ES-I3 (cell line): ENCODE data around the gene S100A13.
"Not testable (repeated sequence)": the region's sequence is repeated elsewhere in the genome, so short reads cannot be mapped to it uniquely, and the experiment has no call there.

Experiments
- H3K36me3 ChIP-seq: 2 replicates; pipeline ENCODE4 v1.6.1; 2013; ENCODE audit warnings: mild to moderate bottlenecking, low read length, control low read depth, moderate library complexity; ENCODE audit not compliant: insufficient read depth
- H3K4me1 ChIP-seq: 2 replicates; pipeline ENCODE4 v1.6.1; 2013; ENCODE audit warnings: mild to moderate bottlenecking, control low read depth, low read length; ENCODE audit not compliant: insufficient read depth
- H3K9ac ChIP-seq: 2 replicates; pipeline ENCODE4 v1.6.1; 2013; ENCODE audit warnings: low read depth, mild to moderate bottlenecking, low read length, moderate library complexity
- H3K9me3 ChIP-seq: 2 replicates; pipeline ENCODE4 v1.6.1; 2013; ENCODE audit warnings: mild to moderate bottlenecking, low read length, moderate library complexity; ENCODE audit not compliant: control insufficient read depth, insufficient read depth

The S100A13 gene

GRCh38 chr1:153658400-153659174 lies 31.3 kb upstream of the S100A13 start, which contains the start of gene SNAPIN:
Gene SNAPIN, plus strand, starts transcription at chr1:153658703. Its CDS starts 41 bp downstream, at chr1:153658744.
- Histone ChIP-seq H3K4me1 (no peaks in the 10 kb centered on the region), H3K9ac (peak within 1 kb of the TSS; percentile 85), H3K9me3 (no peaks in the 10 kb centered on the region), H3K36me3 (peaks cover 20% of the 10 kb centered on the region)

GRCh38 chr1:153655333-153655732 lies 28.0 kb upstream of the S100A13 start:
- Histone ChIP-seq H3K9me3 (no peaks in the 10 kb centered on the region), H3K36me3 (no peaks in the 10 kb centered on the region), H3K4me1 (no peaks in the 10 kb centered on the region), H3K9ac (no peak overlapping the region)

GRCh38 chr1:153652805-153653500 lies 25.6 kb upstream of the S100A13 start:
- no peaks in the 10 kb centered on the region for H3K36me3 ChIP-seq

GRCh38 chr1:153651771-153652170 lies 24.5 kb upstream of the S100A13 start:
- no peaks in the 10 kb centered on the region for H3K9me3 ChIP-seq

More at GRCh38 chr1:153652805-153653500, 25.6 kb upstream of the S100A13 start:
- H3K4me1 ChIP-seq: no peaks in the 10 kb centered on the region
- H3K9ac ChIP-seq: no peak overlapping the region
- H3K9me3 ChIP-seq: no peaks in the 10 kb centered on the region

GRCh38 chr1:153649863-153650235 lies 22.5 kb upstream of the S100A13 start:
- Histone ChIP-seq H3K36me3 (0 out of 2 replicates have a peak, but pooled peaks cover 7% of the 10 kb centered on the region), H3K4me1 (no peaks in the 10 kb centered on the region), H3K9ac (no peak overlapping the region), H3K9me3 (no peaks in the 10 kb centered on the region)

More at GRCh38 chr1:153651771-153652170, 24.5 kb upstream of the S100A13 start:
- H3K36me3 ChIP-seq: no peaks in the 10 kb centered on the region
- no peaks in the 10 kb centered on the region for H3K4me1 ChIP-seq
- H3K9ac ChIP-seq: no peak overlapping the region

GRCh38 chr1:153649137-153649862 lies 22.0 kb upstream of the S100A13 start:
- H3K9ac ChIP-seq: no peak overlapping the region
- H3K36me3 ChIP-seq: 0 out of 2 replicates have a peak, but pooled peaks cover 7% of the 10 kb centered on the region
- H3K4me1 ChIP-seq: no peaks in the 10 kb centered on the region
- H3K9me3 ChIP-seq: no peaks in the 10 kb centered on the region

GRCh38 chr1:153648000-153648643 lies 20.8 kb upstream of the S100A13 start:
- H3K9me3 ChIP-seq: no peaks in the 10 kb centered on the region
- no peak overlapping the region for H3K9ac ChIP-seq
- peaks cover 16% of the 10 kb centered on the region for H3K36me3 ChIP-seq
- no peaks in the 10 kb centered on the region for H3K4me1 ChIP-seq

- no peaks in the 10 kb centered on the region for H3K4me1 ChIP-seq
- H3K9ac ChIP-seq: no peak overlapping the region
- peaks cover 22% of the 10 kb centered on the region for H3K36me3 ChIP-seq
Observed at GRCh38 chr1:153647346-153647714, 20.0 kb upstream of the S100A13 start.

GRCh38 chr1:153646672-153647345 lies 19.5 kb upstream of the S100A13 start:
- Histone ChIP-seq H3K9ac (no peak overlapping the region), H3K4me1 (no peaks in the 10 kb centered on the region), H3K36me3 (peaks cover 28% of the 10 kb centered on the region), H3K9me3 (no peaks in the 10 kb centered on the region)

More at GRCh38 chr1:153647346-153647714, 20.0 kb upstream of the S100A13 start:
- H3K9me3 ChIP-seq: no peaks in the 10 kb centered on the region

GRCh38 chr1:153643816-153644215 lies 16.5 kb upstream of the S100A13 start:
- Histone ChIP-seq H3K9ac (no peak overlapping the region), H3K36me3 (peaks cover 40% of the 10 kb centered on the region), H3K9me3 (no peaks in the 10 kb centered on the region), H3K4me1 (no peaks in the 10 kb centered on the region)

GRCh38 chr1:153643100-153643499 lies 15.8 kb upstream of the S100A13 start:
- Histone ChIP-seq H3K9ac (no peak overlapping the region), H3K36me3 (peaks cover 46% of the 10 kb centered on the region), H3K4me1 (no peaks in the 10 kb centered on the region), H3K9me3 (no peaks in the 10 kb centered on the region)

GRCh38 chr1:153642161-153642560 lies 14.9 kb upstream of the S100A13 start:
- Histone ChIP-seq H3K36me3 (peaks cover 51% of the 10 kb centered on the region), H3K9me3 (no peaks in the 10 kb centered on the region), H3K9ac (no peak overlapping the region), H3K4me1 (no peaks in the 10 kb centered on the region)

GRCh38 chr1:153640861-153641260 lies 13.6 kb upstream of the S100A13 start:
- H3K4me1 ChIP-seq: no peaks in the 10 kb centered on the region
- no peak overlapping the region for H3K9ac ChIP-seq
- H3K9me3 ChIP-seq: no peaks in the 10 kb centered on the region
- H3K36me3 ChIP-seq: peaks cover 57% of the 10 kb centered on the region

- not testable (repeated sequence) for H3K9me3 ChIP-seq, H3K4me1 ChIP-seq, H3K9ac ChIP-seq
- H3K36me3 ChIP-seq: peaks cover 54% of the 10 kb centered on the region
Observed at GRCh38 chr1:153640213-153640612, 12.9 kb upstream of the S100A13 start.
